DMS53 treated with DMSO at 0.1 percent for 48 hours (cell line): ENCODE data around the gene TNS3.

Source experiments
- DNase-seq: peaks from one replicate; lab custom pipeline; 2025; ENCODE audit not compliant: unreplicated experiment; lab: John Stamatoyannopoulos, UW

TNS3 gene

DNA sequence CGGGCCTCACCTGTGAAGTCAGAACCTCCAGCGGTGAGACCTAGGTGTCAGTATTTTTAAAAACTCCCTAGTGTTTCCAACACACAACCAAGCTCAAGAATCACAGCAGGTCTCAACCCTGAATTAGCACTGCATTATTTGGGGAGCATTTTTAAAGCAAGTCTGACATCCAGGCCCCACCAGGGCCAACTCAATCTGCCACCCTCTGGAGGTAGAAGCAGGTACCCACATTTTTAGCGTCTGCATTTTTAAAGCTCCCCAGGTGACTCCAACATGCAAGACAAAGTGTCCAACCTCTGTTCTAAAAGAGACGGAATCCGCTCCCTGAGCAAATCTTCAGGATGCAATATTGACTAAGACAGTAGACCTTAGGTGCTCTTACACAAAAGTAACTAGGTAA is 225.7 kb downstream of the TNS3 start:
- no peak for DNase-seq

GRCh38 chr7:47355684-47356083 is 226.2 kb downstream of the TNS3 start:
- no peak for DNase-seq

- DNase-seq, result no peak
These were observed 226.9 kb downstream of the TNS3 start for GRCh38 chr7:47354831-47355541.

GRCh38 chr7:47354071-47354470 is 227.8 kb downstream of the TNS3 start:
- no peak for DNase-seq

DNA sequence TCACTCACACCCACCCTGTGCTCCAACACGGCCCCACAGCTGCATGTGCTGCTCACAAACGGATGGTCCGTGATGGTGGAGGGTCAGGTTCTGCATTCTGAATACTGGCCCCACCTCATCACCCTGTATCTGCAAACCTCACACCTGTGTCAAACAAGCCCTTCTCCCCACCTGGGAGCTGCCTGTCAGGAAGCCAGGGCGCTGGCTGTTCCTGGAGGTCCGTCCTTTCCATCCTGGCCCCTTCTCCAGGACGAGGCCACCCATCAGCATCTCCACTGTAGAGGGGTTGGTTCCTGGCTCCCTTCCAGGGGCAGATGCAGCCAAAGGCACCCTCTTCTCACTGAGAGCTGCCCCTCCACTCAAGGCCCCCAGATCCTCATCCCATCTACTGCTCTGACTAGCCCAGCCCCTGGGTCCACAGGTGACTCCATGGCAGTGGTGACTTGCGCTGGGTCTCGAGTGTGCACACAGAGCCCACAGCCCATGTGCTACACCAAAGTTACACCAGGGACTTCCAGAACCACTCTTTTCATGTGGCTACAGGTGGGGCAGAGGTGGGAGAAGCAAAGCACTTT is 229.4 kb downstream of the TNS3 start:
- no peak for DNase-seq

DNA sequence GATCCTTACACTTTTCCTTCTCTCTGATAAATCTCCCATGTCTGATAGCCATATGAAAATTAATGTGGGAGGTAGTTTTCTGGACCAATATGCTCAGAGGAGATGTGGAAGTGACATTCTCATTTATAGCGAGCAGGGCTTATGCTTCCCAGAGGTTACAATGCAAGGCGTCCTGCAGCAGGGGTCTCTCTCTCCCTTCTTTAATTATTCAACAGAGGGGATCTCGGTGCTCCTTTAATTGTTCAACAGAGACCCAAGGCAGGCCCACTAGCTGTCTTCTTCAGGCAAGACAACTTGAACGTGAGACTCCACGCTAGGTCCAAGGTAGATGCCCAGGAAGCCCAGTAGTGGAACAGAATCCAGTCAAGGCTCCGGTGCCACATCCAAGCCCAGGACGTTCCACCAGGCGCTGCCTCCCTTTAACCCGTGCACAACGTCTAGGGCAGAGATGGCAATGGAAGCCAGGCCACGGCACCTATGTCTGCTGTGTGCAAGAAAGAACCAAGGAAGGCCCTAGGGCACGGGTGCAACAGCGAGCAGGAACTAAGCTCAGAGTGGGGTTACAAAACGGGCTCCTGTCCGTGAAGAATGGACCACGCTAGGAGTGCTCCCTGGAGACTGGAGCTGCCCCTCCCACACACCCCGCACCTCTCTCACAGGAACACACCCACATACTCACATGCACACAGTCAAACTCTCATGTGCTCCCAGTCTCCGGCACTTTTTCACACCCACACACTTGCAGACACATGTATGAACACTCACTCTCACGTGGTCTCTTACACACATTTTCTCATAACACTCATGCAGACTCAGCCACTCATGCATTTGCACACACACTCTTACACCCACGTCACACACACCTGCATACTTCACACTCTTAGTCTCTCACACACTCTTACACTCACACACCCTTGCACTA is 230.4 kb downstream of the TNS3 start:
- DNase-seq, result no peak

GRCh38 chr7:47350425-47350824 is 231.5 kb downstream of the TNS3 start:
- DNase-seq, result no peak

DNA sequence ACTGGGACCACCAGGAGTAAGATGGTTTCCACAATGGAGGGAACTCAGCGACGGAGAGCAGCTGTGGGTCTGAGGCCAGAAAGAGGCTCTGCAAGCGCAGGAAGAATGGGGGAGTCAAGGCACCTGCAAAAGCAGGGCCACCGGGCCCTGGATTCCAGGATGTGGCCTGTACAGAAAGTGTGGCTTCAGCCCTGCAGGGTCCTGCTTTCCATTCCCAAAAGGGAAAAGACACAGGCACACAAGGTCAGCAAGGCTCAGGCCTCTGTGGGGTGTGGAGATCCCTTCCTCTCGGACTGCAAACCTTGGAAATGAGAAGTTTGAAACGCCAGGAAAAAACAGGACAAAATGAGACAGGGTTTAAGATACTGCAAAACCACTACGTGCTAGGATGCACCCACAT is 232.5 kb downstream of the TNS3 start:
- DNase-seq, result no peak

GRCh38 chr7:47347816-47348385 is 234.0 kb downstream of the TNS3 start:
- DNase-seq, result no peak

DNA sequence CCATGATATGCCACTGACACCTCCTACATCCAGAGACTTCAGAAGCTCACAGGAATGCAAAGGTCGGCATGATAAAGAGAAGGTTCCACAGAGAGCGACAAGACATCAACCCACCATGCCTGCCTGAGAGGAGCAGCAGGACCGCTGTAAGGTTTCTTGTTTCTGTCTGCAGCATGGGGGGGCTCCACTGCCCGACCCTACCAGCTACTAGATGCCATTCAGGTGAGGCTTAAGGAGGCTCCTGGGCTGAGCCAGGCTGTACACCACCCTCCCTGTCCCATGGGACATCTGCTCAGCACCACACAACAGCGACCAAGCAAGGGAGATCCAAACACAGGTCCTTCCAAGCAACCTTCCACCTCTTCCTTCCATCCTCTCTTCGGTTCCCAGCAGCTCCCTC is 234.6 kb downstream of the TNS3 start:
- no peak for DNase-seq

- no peak for DNase-seq
These were observed 235.5 kb downstream of the TNS3 start for GRCh38 chr7:47346377-47346914.

DNA sequence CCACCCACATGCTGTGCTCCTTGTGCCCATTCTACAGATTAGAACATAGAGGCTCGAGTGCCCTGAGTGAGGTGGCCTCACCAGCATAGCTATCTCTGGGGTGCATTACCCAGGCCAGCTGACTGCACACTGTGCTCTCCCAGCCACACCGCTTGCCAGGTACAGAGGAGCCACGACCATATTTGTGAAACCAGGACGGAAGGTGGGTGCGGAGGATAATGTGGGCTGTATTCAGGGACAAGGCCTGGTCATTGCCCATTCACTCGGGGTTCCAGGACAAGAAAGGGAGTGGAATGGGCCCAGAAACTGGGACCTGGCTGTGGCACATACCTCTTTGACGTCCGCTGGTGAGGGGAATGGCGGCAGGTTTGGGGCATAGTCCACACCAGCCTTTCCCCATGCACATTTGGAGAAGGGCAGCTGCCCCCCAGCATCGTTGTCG is 236.0 kb downstream of the TNS3 start:
- DNase-seq, result no peak

GRCh38 chr7:47344171-47344955 is 237.5 kb downstream of the TNS3 start:
- no peak for DNase-seq

DNA sequence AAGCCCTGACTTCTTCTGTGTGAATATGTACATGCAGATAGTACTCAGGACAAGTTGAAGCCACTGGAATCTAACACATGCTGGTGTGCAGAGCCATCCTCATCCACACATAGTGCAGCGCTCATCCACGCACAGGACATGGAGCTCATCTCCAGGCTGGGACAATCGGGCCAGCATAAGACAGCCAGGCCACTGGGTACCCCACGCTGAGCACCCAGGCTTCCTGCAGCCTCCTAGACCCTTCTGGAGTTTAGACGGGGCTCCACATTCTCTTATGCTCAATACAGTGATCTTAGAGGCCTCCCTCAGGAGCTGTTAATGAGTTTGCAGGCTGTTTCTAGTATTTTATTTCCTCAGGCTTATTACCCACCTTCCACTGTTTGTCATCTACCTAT is 238.9 kb downstream of the TNS3 start:
- no peak for DNase-seq

DNA sequence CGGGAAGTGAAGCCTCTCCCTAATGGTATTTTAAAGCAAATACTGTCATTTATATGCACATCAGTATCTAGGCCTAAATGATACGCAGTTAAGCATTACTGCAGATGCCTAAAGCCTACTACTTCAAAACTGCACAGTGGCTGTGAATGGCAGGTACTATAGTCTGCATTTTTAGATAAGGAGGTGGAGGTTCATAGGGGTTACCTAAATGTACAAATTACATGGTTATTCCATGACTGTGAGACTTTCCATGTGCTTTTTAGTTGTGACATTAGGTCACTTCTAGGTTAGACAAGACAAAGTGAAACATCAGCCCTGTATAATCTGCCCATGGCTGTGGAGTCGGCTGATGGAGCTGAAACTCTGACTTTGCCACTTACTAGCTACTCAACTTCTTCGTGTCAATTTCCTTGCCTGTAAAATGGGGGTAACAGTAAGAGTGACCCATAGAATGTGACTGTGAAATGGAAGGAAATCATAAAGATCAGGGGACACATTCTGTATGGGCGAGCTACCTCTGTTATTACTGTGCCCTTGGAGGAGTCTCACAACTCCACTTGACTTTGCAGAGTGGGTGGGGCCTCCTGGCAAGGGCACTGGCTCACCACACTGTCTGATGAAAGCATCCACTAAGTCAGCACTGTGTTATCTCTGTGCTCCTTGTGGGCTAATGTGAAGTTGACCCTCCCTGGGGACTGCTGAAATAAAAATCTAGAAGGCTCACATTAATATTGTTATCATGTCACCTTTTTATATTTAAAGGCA is 239.4 kb downstream of the TNS3 start:
- no peak for DNase-seq

DNA sequence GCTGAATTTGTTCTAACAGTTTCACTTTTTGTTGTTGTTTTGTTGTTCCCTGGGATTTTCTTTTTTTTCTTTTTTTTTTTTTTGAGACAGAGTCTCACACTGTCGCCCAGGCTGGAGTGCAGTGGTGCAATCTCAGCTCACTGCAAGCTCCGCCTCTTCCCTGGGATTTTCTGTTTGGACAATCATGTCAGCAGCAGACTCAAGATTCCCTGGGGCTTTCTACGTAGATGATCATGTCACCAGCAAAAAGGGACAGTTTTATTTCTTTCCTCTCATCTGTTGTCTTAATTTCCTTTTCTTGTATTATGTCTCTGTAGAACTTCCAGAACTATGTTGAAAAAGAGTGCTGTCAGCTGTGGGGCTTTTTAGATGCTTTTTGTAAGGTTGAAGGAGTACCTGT is 241.4 kb downstream of the TNS3 start:
- no peak for DNase-seq

DNA sequence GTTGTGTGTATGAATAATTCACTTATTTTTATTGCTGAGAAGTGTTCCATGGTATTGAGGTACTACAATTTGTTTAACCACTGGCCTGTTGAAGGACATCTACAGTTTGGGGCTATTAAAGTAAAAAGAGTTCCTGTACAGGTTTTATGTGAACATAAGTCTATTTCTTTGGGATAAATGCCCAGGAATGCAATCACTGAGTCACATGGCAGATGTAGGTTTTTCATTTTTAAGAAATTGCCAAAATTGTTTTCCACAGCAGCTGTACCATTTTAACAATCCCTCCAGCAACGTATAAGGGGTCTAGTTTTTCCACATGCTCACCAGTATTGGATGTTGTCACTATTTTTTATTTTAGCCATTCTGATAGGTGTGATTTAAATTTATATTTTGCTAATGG is 243.9 kb downstream of the TNS3 start:
- no peak for DNase-seq

GRCh38 chr7:47337531-47337930 is 244.4 kb downstream of the TNS3 start:
- no peak for DNase-seq

GRCh38 chr7:47336472-47337425 is 245.2 kb downstream of the TNS3 start:
- DNase-seq, result no peak
